Activated CD4-positive, CD25-positive, alpha-beta regulatory T cell treated with anti-CD3 and anti-CD28 coated beads, Interleukin-2, amount 50 U/mL, for 16 hours (primary cell): Measurements from ENCODE around the gene SIGLEC5.

Experiments used
- DNase-seq: peaks from one replicate; pipeline ENCODE4 v3.0.0-alpha.2; 2020; ENCODE audit warnings: low read depth, low spot score

SIGLEC5 gene

DNA sequence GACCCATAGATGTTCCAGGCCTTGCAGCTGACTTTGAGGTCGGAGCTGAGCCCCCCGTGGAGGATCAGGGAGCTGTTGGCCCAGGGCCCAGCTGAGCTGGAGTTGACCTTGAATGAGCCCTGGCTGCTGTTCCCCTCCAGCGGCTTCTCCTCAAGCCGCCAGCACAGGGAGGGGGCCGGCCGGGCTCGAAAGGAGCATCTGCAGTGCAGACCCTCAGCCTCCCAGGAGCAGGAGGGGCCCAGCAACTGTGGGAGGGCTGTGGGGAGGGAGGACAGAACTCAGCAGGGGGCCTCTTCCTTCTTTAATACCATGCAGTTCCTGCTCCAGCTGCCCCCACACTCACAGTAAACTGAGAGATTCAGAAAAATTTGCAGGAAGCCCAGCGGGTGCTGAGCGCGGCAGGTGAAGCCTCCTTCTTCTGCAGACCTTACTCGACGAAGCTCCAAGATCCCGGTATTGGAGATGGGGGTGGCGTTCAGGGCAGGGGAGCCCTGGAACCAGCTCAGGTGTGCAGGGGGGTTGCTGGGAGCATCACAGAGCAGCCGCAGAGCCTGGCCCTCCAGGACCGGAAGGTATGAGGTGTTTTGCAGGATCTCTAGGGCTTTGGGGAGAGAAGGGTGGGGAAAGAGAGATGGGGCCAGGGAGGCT, 2.6 kb downstream of the SIGLEC5 start:
- DNase-seq = no peak

GRCh38 chr19:51626675-51627074, 3.5 kb downstream of the SIGLEC5 start:
- DNase-seq = no peak

DNA sequence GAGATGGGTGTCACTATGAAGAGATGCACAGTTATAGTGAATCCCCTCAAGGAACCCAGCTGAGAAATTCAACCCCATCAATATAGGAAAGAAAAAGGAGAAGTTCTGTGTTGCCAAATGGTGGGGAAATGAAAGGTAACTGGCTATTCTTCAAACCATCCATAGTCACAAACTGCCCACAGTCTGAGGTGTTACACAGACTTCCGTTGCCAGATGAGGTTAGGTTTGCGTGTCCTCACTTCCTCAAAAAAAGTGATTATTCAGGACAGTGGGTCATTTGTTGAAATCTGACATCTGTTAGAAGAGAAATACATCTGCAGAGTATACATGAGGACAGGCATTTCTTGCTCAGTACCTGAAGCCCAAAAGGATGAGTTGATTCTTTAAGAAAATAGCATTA, 9.0 kb downstream of the SIGLEC5 start:
- no peak for DNase-seq

DNA sequence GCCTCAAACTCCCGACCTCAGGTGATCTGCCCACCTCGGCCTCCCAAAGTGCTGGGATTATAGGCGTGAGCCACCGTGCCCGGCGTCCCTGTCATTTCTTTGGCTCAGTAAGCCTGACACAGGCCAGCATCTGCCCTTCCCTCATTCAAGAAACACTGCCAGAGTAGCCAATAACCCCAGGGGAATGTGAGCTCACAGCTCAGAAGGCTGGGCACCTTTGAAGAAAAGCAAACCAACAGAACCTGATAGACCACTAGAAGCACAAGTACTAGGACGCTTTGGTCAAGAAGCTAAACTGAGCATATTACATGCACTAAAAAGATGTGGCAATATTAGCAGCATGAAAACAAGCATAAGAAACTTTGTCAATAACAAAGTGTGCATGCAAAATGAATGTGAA, 14.2 kb downstream of the SIGLEC5 start:
- no peak for DNase-seq

DNA sequence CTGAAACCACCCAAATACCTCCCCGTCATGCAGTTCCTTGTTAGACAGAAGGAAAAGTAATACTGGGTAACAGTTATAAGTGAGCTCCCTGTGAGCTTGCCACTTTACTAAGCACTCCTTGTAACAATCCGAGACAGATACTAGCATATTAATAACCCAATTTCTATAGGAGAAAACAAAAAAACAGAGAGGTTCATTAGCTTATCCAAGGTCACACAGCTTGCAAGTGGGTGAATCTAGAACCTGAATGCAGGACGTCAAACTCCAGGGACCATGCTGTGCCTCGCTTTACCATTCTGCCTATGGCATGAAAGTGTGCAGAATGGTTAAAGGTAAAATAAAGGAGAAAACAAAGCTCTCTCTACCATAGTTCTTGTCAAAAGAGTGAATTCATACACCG, 15.4 kb downstream of the SIGLEC5 start:
- DNase-seq = no peak

- no peak for DNase-seq
Measured at GRCh38 chr19:51610576-51610975, 19.6 kb downstream of the SIGLEC5 start.

DNA sequence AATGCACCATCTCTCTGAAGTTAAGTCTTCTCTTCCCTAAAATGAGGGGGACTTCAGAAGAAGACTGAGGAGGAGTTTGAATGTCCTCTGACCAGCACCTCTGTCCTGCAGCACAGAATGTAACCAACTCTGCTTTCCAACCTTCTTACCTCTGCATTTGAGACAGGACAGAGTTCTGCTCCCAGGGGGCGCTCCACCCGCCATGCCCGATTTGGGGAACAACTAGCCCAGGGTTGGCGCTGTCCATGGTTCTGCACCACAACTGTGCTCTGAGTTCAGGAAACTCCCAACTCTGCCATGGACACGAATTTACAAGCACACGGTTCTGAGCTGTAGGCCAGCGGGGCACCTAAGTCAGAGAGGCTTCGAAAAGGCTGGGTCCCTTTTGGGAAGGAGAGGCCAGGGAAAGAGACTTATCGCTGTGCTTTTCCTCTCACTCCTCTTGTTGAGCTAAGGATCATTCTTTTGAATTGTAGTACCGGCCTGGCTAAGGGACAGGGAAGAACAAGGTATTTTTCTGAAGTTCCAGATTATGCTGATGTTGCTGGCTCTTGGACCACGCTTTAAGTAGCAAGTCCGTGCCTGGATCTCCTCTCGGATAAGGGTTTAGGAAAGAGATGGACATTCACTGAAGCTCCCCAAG, 22.2 kb downstream of the SIGLEC5 start:
- DNase-seq = no peak

DNA sequence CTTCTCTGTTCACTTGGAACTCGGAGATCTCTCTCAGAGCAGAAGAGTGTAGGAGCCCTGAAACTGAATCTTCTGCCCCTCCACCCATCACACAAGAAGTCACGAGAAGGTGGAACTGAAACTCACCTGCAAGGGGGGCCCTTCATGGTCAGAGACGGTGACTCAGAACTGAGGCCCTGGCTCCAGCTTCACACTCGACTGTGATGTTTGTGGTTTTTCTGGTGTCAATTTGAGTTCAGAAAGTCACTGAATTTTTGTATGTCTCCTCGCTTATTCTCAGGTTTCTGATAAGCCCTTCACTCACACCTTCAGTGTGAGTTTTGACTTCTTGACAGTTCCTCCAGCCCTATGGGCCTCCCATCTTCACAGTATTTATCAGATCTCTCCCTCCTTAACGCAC, 23.1 kb downstream of the SIGLEC5 start:
- no peak for DNase-seq

- DNase-seq = no peak
Measured at GRCh38 chr19:51602189-51602854, 27.9 kb downstream of the SIGLEC5 start.

DNA sequence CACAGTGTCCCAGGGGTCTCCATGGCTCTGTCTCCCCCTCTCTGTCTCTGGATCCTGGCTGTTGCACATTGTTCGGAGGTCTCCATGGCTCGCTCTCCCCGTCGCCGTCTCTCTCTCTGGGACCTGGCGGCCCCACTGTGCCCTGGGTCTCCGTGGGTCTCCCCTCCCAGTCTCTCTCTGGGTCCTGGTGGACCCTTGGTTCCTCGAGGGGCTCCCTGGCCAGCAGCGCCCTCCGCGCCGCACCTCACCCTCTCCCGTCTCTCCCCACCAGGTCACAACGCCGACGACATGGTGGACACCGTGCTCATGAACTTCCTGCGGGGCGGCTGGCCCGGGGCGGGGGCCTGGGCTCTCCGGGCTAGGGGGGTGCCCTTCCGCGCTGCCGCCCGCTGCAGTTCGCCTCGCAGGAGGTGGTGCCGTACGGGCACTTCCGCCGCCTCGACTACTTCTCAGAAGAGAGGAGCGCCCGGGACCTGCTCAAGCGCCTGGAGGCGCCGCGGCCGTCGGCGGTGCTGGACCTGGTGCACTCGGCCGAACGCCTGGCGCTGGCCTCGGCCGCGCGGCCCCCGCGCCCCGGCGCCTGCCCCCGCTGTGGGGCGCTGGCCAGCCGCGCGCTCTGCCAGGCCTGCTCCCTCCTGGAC, 29.1 kb downstream of the SIGLEC5 start:
- no peak for DNase-seq

DNA sequence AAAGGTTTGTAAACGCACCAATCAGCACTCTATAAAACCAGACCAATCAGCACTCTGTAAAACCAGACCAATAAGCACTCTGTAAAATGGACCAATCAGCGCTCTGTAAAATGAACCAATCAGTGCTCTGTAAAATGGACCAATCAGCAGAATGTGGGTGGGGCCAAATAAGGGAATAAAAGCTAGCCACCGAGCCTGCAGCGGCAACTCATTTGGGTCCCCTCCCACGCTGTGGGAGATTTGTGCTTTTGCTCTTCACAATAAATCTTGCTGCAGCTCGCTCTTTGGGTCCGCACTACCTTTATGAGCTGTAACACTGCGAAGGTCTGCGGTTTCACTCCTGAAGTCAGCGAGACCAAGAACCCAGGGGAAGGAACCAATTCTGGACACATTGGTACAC, 31.1 kb downstream of the SIGLEC5 start:
- DNase-seq = no peak

DNA sequence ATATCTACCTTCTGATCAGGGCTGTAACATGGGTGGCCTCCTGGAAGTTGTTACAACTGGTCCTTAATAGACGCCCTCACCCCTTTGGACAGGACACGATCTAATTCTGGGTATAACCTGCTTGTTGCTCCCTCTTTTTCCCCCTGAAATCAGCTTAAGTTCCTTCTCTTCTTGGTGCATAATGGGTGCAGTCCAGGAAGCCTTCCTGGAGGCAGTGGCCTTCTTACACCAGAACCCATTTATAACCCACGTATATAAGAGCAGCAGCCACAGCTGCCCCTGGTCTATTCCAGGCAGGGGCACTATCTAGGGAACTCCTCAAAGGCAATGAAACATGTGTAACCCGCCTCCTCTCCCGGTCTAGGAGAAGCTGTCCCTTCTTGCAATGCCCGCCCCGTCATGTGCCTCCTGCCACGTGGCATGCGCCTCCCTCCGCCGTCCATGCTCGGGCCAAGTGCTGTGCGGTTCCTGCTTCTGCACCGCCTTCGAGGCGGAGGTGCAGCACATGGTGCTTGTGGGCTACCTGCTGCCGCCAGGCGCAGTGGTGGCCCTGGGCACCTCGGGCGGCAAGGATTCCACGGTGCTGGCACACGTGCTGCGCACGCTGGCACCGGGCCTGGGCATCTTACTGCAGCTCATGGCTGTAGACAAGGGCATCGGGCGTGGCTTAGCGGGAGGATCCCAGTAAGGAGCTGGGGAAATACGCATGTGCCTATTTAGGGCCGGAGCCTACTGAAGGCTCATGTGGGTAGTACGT, 31.9 kb downstream of the SIGLEC5 start:
- DNase-seq = no peak

- no peak for DNase-seq
Measured at GRCh38 chr19:51595190-51596175, 34.7 kb downstream of the SIGLEC5 start.

- no peak for DNase-seq
Measured at GRCh38 chr19:51594774-51595109, 35.5 kb downstream of the SIGLEC5 start.

DNA sequence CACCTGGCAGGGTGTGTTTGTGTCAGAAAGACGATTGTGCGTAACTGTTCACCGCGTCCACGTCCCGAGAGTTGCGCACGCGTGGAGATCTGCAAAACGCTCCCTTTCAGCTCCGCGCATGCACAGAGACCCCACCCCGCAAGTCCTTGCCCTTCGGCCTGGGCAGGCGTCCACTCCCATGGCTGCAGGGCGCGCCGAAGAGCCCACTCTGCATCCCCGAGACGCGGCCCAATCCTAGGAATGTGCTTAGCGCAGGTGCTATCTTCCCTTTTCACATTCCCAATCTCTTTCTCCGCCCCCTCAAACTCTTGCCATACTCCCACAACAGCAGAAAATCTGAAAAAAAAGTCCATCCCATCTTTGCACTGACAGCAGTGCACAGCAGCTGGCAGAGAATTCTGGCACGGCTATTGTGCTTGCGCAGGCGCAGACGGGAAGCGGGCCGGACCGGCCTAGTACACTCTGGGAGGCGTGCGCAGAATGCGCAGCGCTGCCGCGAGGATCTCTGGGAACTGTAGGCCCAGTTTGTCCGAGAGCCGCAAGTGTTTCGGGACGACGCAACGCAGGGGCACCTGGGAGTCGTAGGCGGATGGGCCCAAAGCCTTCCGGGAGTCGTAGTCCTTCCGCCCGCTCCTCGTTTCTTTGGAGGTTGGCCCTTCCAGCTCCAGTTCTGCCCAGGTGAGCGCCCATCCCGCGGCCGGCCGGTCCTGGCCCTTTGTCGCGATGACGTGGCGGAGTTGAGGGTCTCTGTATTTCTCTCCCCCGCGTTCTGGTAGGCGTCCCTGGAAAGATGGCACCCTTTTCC, 36.0 kb downstream of the SIGLEC5 start:
- peak; percentile 91 for DNase-seq

DNA sequence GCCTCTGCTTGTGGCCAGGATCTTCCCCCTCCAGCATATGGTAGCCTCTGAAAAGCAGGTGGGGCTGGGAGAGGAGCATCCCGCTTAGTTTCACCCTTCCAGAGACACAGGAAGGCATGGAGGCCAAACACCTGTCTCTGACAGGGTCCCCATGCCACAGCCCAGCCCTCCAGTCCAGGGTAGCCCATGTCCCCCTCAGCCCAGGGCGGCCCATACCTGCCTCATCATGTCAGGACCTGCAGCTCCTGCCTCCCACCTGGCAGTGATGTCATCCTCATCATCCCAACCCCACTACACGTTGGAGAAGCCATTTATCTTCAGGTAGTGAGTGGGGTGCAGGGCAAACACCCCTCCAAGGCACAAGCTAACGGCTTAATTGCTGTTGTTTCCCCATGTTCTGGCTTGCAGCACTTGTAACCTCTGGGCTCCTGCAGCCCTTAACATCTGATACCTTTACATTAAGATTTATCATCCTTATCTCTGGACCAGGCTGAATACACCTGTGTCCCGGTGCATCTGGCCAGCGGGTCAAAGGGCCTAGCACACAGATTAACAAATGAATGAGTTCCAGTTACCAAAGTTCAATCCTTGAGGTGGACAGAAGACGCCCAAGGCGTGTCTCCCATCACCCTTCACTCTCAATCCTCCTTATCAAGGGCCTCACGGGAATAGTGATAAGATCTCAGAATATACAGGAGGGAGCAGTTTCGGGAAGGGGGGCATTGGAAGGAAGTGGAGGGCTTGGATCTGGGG, 36.9 kb downstream of the SIGLEC5 start:
- DNase-seq = no peak

GRCh38 chr19:51592521-51592920, 37.7 kb downstream of the SIGLEC5 start:
- no peak for DNase-seq

GRCh38 chr19:51590441-51590840, 39.8 kb downstream of the SIGLEC5 start:
- DNase-seq = no peak

GRCh38 chr19:51589511-51589910, 40.7 kb downstream of the SIGLEC5 start:
- DNase-seq = no peak
